Sigmoid colon (tissue), 7 donors: Measurements from ENCODE around the gene METRNL. TPM values are rescaled to one million over a fixed set of nuclear protein-coding genes. Genes with fewer than 3 reads are reported as not detected.

ENCODE experiments used
- DNase-seq: peaks from one replicate; pipeline ENCODE4 v3.0.0-alpha.2; 2019
- H3K27ac ChIP-seq, 4 donors: fragments of 200-600 bp; sonication (generic); one replicate each; pipeline ENCODE4 v1.5.1; 2016 to 2019; ENCODE audit warnings: mild to moderate bottlenecking in 1 of 4
- H3K27me3 ChIP-seq, 3 donors: fragments of 200-600 bp; sonication (generic); one replicate each; pipeline ENCODE4 v1.5.1; 2019; ENCODE audit warnings: mild to moderate bottlenecking in 1 of 3
- H3K36me3 ChIP-seq, 4 donors: fragments of 200-600 bp; sonication (generic); one replicate each; pipeline ENCODE4 v1.5.1; 2016 to 2019
- H3K4me1 ChIP-seq, 4 donors: fragments of 200-600 bp; sonication (generic); one replicate each; pipeline ENCODE4 v1.5.1; 2017 to 2019
- H3K4me3 ChIP-seq, 4 donors: fragments of 200-600 bp; sonication (generic); one replicate each; pipeline ENCODE4 v1.5.1; 2017 to 2019; ENCODE audit warnings: mild to moderate bottlenecking in 2 of 4, moderate library complexity in 1 of 4
- H3K9me3 ChIP-seq, 4 donors: fragments of 200-600 bp in 3 of 4; sonication (generic) in 3 of 4; one replicate each; pipeline versions ENCODE4 v1.5.1 to v1.6.1; 2013 to 2019
- CTCF ChIP-seq, 4 experiments: fragments of 450-650 bp in 3 of 4; fragments of 200-600 bp in 1 of 4; IDR thresholded peaks; one replicate each; pipeline ENCODE4 v1.5.1; 2016 to 2019; ENCODE audit warnings: antibody characterized with exemption in 4 of 4, mild to moderate bottlenecking in 3 of 4, moderate library complexity in 2 of 4
- EP300 ChIP-seq, 4 donors: sonication (generic); formaldehyde crosslinking; IDR thresholded peaks; one replicate each; pipeline ENCODE4 v1.6.1; 2017; ENCODE audit warnings: antibody characterized with exemption in 4 of 4
- POLR2A ChIP-seq, 2 donors: fragments of 450-650 bp; IDR thresholded peaks; one replicate each; pipeline ENCODE4 v1.6.1; 2016; ENCODE audit warnings: antibody characterized with exemption in 2 of 2, mild to moderate bottlenecking in 2 of 2, moderate library complexity in 2 of 2
- POLR2AphosphoS5 ChIP-seq, 4 donors: sonication (generic); formaldehyde crosslinking; IDR thresholded peaks; one replicate each; pipeline ENCODE4 v1.6.1; 2017; ENCODE audit warnings: antibody characterized with exemption in 4 of 4
- WGBS, 2 donors: extraction: QIAGEN DNeasy Blood & Tissue Kit; methylation state at CpG; one replicate each; pipeline ENCODE4 v1.1.7; 2013; 5-methylcytosine and 5-hydroxymethylcytosine counted together
- intact Hi-C: fragments of 100-400 bp; cut with DNase I; formaldehyde crosslinking; loops from one replicate; pipeline ENCODE4 v1.15.1; 2023
- polyA plus RNA-seq, 3 donors: library from polyadenylated mRNA; stranded (reverse); fragments of 200-250 nt; gene quantifications; one replicate each; pipeline ENCODE4 v1.2.3, GENCODE V29; 2013
- total RNA-seq, 4 donors: library from RNA; depleted of rRNA; stranded (reverse); fragments of >200 nt; gene quantifications; one replicate each; pipeline ENCODE4 v1.1.0, GENCODE V29; 2016
- donor health status: healthy with polysubstance abuse.
- donor health status: Bipolar disorder and iron deficiency.
- donor health status: healthy.

The METRNL gene
- total and polyA plus RNA-seq, 7 donors = 26.8 to 116 (median 53.6) TPM

GRCh38 chr17:83067071-83067717 is 12.2 kb upstream of the METRNL start:
- H3K27ac ChIP-seq = no peak overlapping the region
- no peaks in the 10 kb centered on the region for H3K4me1 ChIP-seq
- WGBS, 2 donors = 91 to 94% methylated on average over 29 of the region's 29 CpGs
- H3K4me3 ChIP-seq = no peak overlapping the region
- DNase-seq = peak; percentile 63
- intact Hi-C loops = no loop called here
- TF ChIP-seq POLR2A (IDR thresholded peaks at IDR 0.05) (no peak), EP300 (IDR thresholded peaks at IDR 0.05) (no peak), POLR2AphosphoS5 (IDR thresholded peaks at IDR 0.05) (no peak), CTCF (IDR thresholded peaks at IDR 0.05) (no peak)
- H3K36me3 ChIP-seq = no peaks in the 10 kb centered on the region
- H3K27me3 ChIP-seq = no peaks in the 10 kb centered on the region
- no peaks in the 10 kb centered on the region for H3K9me3 ChIP-seq

- TF ChIP-seq POLR2A (IDR thresholded peaks at IDR 0.05) (no peak), EP300 (IDR thresholded peaks at IDR 0.05) (no peak), CTCF (IDR thresholded peaks at IDR 0.05) (no peak), POLR2AphosphoS5 (IDR thresholded peaks at IDR 0.05) (no peak)
- H3K9me3 ChIP-seq = no peaks in the 10 kb centered on the region
- no peaks in the 10 kb centered on the region for H3K36me3 ChIP-seq
- H3K4me3 ChIP-seq = no peak overlapping the region
- no peak overlapping the region for H3K27ac ChIP-seq
- no peaks in the 10 kb centered on the region for H3K27me3 ChIP-seq
- intact Hi-C loops = no loop called here
- DNase-seq = peak; percentile 44
- H3K4me1 ChIP-seq = no peaks in the 10 kb centered on the region
- WGBS, 2 donors = 72 to 82% methylated on average over 29 of the region's 29 CpGs
Measured at GRCh38 chr17:83067718-83068261, 11.6 kb upstream of the METRNL start.

- Histone ChIP-seq H3K27ac (no peak overlapping the region), H3K4me3 (no peak overlapping the region), H3K36me3 (no peaks in the 10 kb centered on the region), H3K27me3 (no peaks in the 10 kb centered on the region), H3K4me1 (no peaks in the 10 kb centered on the region), H3K9me3 (no peaks in the 10 kb centered on the region)
- TF ChIP-seq CTCF (IDR thresholded peaks at IDR 0.05) (no peak), POLR2AphosphoS5 (IDR thresholded peaks at IDR 0.05) (no peak), EP300 (IDR thresholded peaks at IDR 0.05) (no peak), POLR2A (IDR thresholded peaks at IDR 0.05) (no peak)
- WGBS, 2 donors = 75 to 78% methylated on average over 58 of the region's 58 CpGs
- intact Hi-C loops = no loop called here
- peak; percentile 56 for DNase-seq
Measured at GRCh38 chr17:83068641-83069570, 10.5 kb upstream of the METRNL start.

- no peaks in the 10 kb centered on the region for H3K36me3 ChIP-seq
- H3K4me3 ChIP-seq = no peak overlapping the region
- intact Hi-C loops = no loop called here
- H3K27me3 ChIP-seq = no peaks in the 10 kb centered on the region
- TF ChIP-seq EP300 (IDR thresholded peaks at IDR 0.05) = no peak
- no peaks in the 10 kb centered on the region for H3K4me1 ChIP-seq
- H3K9me3 ChIP-seq = no peaks in the 10 kb centered on the region
- 84 to 91% methylated on average over 8 of the region's 8 CpGs for WGBS, 2 donors
- DNase-seq = no peak
- H3K27ac ChIP-seq = no peak overlapping the region
Measured at GRCh38 chr17:83069571-83069906, 9.9 kb upstream of the METRNL start.
